Epithelial cell of prostate (primary cell): ENCODE data around the gene COL27A1.

Experiments used
- DNase-seq: peaks from one replicate; pipeline ENCODE4 v3.0.0-alpha.2; 2011; ENCODE audit warnings: low read depth, low spot score
- H3K27ac ChIP-seq: fragments of 450-650 bp; 2 replicates; pipeline ENCODE4 v1.5.1; 2017; ENCODE audit warnings: mild to moderate bottlenecking

COL27A1 gene

DNA sequence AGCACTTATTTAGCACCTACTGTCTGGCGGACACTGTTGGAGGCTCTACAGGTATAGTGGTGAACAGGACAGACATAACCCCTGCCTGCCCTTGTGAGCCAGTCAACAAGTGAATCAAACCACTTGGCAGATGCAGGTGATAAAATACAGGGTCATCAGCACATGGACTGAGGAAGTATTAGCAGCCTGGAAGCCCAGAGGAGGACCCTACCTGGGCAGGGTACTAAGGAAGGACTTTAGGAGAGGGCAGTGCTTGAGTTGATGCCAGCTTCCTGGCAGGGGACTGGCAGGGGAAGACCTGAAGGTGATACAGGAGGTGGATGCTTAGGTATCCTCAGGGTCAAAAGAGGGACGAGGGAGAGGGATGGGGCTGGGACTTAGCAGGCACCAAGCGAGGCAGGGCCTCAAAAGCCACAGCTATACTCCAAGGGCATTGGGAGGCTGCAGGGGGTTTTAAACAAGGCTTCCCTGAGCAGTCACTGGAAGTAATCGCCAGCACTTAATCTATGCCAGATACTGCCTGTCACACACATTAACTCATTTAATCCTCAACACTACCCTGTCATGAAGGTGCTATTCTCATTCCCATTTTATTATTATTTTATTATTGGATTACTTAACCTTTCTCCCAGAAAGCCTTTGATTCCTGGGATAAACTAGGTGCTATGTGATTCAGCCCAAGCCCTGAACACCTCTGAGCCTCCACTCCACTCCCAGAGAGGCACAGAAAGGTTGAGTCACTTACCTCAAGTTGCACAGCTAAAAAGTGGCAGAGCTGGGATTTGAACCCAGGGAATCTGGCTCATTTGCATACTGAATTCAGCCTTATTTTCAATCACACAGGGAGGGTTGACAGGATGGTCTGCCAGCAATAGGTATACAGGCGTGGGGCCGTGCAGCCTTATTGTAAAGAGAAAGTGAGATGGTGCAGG lies 103.8 kb downstream of the COL27A1 start:
- H3K27ac ChIP-seq, result no peak overlapping the region
- no peak for DNase-seq

- H3K27ac ChIP-seq, result no peak overlapping the region
- no peak for DNase-seq
Measured at GRCh38 chr9:114259798-114260523, 104.6 kb downstream of the COL27A1 start.

DNA sequence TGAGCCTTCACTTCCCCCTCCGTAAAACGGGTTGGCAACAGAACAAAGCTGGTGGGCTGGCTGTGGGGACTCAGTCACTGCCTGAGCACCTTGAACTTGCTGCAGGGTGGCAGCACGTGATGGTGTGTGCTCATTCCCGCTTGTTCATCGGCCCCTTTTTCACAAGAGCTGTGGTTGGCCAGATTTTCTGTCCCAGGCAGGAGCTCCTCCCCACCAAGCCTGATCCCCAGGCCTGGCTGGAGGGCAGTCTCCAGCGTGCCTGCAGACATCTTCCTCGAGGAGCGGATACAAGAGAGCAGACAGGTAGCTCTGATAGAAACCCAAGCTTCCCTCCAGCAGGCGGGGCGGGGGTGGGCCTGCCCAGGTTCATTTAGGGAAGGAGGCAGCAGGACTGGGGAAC lies 105.7 kb downstream of the COL27A1 start:
- H3K27ac ChIP-seq, result no peak overlapping the region
- DNase-seq, result no peak

GRCh38 chr9:114261987-114262386 lies 106.7 kb downstream of the COL27A1 start:
- H3K27ac ChIP-seq, result no peak overlapping the region
- DNase-seq, result no peak

- no peak for DNase-seq
Measured at GRCh38 chr9:114263853-114264510, 108.6 kb downstream of the COL27A1 start.

GRCh38 chr9:114264806-114265550 lies 109.6 kb downstream of the COL27A1 start:
- DNase-seq, result no peak
- no peak overlapping the region for H3K27ac ChIP-seq

More at GRCh38 chr9:114263853-114264510, 108.6 kb downstream of the COL27A1 start:
- H3K27ac ChIP-seq, result no peak overlapping the region

DNA sequence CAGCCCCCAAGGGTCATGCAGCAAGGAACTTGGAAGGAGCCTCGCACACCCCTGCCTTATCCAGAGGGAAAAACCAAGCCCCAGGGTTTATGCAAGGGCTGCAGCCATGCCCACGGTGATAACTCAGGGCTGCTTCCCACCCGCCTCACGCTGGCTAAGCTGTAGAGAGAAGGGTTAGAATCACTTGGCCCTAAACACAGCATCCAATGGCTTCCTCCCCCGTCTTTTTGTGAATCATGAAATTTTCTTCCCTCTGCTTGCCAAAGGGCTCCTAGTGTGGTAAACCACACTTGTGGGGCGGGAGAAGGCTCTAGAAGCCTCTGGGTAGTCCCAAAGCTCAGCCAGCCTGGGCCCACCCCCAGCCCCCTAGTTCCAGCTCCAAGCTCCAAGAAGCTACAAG lies 111.6 kb downstream of the COL27A1 start:
- no peak for DNase-seq
- H3K27ac ChIP-seq, result no peak overlapping the region

DNA sequence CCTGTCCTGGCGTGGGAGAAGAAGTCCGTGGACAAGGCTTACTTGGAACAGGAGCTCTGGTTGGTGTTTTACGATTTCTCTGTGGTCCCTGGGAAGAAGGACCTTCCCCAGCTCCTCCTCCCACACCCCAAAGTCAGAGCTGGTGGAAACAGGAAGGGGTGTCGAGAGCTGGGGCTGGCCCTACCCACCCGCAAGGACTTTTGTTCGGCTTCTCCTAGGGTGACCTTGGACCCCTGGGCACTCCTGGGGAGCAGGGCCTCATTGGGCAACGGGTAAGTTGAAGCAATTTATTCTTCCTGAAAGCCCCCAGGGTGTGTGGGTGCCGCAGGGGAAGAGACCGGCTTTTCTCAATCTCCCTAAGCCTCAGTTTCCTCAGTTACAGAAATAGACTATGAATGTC lies 113.7 kb downstream of the COL27A1 start:
- DNase-seq, result no peak
- H3K27ac ChIP-seq, result no peak overlapping the region

DNA sequence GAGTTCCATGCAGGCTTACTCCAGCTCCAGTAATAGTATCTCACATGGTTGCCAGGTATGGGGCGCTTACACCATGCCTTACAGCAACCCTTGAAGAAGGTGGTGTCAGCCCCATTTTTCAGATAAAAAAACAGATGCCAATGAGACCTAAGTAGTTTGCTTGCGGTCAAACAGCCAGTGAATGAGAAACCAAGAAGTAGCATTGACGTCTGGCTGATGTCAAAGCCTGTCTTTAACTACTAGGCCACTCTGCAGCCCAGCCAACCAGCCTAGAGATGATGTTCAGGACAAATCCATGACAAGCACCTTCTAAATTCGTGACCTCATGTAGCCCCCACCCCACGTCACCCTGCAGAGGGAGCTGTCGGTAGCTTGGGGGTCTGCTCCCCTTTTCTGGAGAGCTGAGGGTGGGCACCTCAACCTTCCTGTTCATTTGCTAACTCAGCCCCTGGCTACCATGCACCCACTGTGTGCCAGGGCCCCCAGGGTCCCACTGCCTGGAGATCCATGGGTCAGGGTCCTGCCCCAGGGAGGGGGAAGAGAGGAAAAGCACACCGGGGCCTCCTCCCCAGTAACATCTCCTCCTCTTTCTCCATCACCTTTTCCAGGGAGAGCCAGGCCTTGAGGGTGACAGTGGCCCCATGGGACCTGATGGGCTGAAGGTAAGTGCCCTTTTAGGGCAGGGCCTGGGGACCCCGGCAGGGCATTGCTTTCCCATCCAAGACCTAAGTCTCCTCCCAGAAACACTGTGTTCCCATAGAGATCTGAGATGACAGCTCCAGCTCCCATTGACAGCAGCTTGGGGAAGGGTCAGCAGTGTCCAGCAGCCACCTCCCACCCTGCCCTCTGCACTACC lies 115.0 kb downstream of the COL27A1 start:
- DNase-seq, result no peak
- H3K27ac ChIP-seq, result no peak overlapping the region

DNA sequence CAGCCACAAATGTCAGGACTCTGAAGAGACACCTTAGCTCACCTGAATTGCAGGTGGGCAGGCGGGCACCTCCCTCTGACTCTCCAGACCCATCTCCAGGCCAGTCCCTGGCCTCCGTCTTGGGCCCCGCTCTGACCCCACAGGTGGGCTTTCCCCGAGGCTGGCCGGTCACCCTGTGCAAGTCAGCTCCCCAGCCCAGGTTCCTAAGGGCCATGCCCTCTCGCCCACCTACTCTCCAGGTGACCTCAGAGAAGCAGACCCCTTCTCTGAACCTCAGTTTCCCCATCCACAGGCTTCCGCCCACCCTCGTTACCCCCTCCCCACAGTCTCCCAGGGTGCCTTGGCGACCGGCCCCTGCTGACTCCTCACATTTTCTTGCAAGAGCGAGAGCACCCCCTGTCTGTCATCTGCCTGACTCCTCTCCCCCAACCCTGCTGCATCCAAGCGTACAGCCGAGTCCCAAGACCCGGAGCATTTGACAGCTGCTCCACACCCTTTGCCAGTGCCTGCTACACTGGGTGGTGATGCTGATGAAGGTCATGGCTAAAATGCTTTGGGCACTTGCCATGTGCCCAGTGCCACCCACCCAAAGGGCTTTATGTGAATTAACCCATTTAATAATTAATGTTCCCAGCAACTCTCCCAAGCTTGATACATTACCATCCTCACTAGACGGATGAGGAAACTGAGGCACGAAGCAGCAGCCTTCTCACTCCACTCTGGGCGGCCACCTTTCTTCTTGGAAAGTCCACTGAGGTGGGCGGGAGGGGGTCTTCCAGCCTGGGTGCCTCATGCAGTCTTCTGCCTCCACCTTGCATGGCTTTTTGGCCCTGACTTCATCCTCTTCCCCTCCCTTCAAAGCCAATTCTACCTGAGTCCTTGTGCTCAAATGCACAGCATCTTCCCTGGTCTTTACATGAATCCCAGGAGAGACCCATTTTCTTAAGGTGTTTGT lies 116.5 kb downstream of the COL27A1 start:
- no peak for DNase-seq
- no peak overlapping the region for H3K27ac ChIP-seq

GRCh38 chr9:114272739-114273431 lies 117.5 kb downstream of the COL27A1 start:
- peak overlapping the region; percentile 62 for H3K27ac ChIP-seq

GRCh38 chr9:114273461-114273881 lies 118.1 kb downstream of the COL27A1 start:
- DNase-seq, result peak; percentile 45
- H3K27ac ChIP-seq, result peak overlapping the region; percentile 62

More at GRCh38 chr9:114272739-114273431, 117.5 kb downstream of the COL27A1 start:
- DNase-seq, result no peak

DNA sequence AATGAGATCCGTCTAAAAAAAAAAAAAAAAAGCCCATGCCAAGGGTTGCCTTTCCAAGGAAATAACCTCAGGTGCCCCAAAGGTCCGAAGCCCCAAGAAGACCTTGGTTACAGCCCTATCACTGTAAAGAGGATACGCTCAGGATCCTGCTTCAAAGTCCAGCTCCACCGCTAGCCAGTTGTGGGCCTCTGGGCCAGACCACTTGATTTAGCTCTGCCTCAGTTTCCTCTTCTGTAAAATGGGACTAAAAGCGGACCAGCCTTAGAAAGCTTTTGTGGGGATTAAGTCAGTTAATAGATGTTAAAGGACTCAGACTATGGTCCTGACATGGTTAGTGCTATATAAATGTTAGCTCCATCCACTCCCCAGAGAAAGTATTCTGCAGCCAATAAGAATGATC lies 118.9 kb downstream of the COL27A1 start:
- H3K27ac ChIP-seq, result peak overlapping the region; percentile 62
- no peak for DNase-seq

GRCh38 chr9:114275246-114276004 lies 120.1 kb downstream of the COL27A1 start:
- no peak for DNase-seq
- H3K27ac ChIP-seq, result peak overlapping the region; percentile 90

DNA sequence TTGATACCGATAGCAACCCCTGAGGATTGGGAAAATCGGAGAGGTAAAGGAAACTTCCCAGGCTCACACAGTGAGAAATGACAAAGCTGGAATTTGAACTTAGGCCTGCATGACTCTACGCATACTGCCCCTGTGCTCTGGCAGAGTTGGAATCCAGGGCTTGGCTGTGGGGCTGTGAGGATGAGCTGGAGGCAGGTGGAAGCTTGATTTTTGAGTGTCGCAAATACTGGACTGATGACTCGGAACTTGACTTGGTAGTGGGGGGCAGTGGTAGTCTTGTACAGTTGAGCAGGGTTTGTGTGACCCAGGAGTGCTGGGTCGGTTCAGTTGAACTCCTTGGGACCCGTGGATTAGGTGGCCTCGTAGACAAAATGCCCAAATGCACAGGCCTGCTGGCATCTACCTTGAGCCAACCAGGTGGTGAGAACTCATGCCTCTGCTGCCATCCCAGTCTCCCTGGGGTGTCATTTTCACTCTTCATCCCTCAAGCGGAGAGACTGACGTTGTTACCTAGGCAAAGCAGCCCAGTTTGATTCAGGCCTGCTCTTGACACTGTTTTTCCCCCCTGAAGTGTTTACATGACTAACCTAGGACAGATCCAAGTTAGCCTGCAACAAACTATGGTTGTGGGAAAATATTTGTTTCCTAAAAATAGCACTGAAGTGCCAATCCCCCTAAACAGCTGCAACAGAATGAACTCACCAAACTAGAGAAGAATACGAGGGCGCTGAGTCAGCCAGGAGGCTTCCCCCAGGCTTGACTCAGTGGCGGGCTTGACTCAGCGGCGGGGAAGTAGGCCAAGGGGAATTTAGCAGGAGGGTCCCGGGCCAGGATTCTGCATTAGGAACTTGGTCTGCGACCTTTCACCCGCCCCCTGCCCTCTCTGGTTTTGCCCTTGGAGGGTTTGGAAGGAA lies 121.8 kb downstream of the COL27A1 start:
- peak; percentile 82 for DNase-seq
- H3K27ac ChIP-seq, result peak overlapping the region; percentile 90

GRCh38 chr9:114278356-114278755 lies 123.0 kb downstream of the COL27A1 start:
- DNase-seq, result no peak
- H3K27ac ChIP-seq, result peak overlapping the region; percentile 90
